Smooth muscle cell of the umbilical artery (primary cell): ENCODE measurements around the gene TNFRSF18. TPM values are rescaled to one million over a fixed set of nuclear protein-coding genes. Genes with fewer than 3 reads are reported as not detected.

Experiments
- total RNA-seq: library from RNA; depleted of rRNA; stranded (reverse); fragments of >200 nt; gene quantifications from 2 replicates; pipeline ENCODE4 v1.2.3, GENCODE V29; 2014

Gene TNFRSF18, protein sequence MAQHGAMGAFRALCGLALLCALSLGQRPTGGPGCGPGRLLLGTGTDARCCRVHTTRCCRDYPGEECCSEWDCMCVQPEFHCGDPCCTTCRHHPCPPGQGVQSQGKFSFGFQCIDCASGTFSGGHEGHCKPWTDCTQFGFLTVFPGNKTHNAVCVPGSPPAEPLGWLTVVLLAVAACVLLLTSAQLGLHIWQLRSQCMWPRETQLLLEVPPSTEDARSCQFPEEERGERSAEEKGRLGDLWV
- total RNA-seq: not detected in 2 replicates

DNA sequence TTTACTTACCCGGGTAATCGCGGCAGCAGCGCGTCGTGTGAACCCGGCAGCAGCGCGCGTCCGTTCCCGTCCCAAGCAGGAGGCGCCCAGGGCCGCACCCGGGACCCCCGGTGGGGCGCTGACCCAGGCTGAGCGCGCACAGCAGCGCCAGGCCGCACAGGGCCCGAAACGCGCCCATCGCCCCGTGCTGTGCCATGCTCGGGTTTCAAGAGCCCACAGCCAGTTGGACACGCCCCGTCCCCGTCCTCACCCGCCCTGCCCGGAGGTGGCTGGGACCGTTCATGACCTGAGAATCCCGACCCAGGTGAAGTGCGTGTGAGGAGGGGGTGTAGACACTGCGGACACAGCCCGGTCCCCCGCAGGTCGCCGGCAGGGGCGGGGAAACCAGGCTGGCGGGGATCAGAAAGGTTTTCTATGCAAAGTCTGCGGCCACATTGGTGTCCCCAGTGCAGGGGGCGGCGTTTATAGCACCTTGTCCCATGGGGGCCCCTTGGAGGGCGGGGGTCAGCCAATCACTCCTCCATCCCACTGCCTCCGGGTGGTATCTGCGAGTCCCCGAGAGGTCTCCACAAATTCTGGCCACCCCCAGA, at the start of gene TNFRSF18:
Gene TNFRSF18, minus strand, starts transcription at position 217 of the 590 bp plus-strand sequence. Its CDS starts 21 bp downstream, at position 196.

DNA sequence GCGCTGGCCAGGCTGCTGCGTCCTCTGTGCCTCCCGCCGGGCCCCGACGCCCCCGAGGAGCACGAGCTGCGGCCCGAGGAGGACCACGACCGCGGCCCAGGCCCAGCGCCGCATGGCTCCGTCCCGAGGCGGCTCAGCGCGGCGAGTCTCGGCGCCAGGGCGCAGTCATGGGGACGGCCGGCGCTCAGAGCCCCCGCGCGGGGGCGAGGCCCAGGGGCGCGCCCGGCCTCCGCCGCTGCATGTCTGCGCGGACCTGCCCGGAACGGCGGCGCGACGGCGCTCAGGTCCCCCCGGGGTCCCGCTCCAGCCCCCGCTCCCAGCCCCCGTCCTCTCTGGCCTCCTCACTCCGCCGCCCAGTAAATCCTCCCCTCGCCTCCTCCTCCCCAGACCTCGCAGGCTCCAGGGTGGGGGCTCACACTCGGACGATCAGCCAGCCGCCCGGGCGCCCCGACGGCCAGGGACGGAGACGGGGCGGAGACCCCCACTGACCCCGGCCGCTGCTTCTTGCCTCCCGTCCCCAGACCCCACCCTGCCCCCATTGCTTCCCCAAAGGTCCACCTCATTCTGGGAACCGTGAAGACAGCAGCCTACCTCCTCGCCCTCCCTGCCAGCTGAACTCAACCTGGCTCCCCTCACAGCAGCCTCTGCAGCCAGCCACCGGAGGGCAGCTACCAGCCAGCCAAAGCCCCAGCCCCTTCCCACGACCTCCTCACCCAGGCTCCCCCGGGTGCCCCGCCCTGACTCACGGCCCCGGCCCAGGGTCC, 40.4 kb upstream of the TNFRSF18 start, which contains the start of gene C1QTNF12:
Gene C1QTNF12, minus strand, starts transcription at position 146 of the 764 bp plus-strand sequence. Its CDS starts 32 bp downstream, at position 114.

DNA sequence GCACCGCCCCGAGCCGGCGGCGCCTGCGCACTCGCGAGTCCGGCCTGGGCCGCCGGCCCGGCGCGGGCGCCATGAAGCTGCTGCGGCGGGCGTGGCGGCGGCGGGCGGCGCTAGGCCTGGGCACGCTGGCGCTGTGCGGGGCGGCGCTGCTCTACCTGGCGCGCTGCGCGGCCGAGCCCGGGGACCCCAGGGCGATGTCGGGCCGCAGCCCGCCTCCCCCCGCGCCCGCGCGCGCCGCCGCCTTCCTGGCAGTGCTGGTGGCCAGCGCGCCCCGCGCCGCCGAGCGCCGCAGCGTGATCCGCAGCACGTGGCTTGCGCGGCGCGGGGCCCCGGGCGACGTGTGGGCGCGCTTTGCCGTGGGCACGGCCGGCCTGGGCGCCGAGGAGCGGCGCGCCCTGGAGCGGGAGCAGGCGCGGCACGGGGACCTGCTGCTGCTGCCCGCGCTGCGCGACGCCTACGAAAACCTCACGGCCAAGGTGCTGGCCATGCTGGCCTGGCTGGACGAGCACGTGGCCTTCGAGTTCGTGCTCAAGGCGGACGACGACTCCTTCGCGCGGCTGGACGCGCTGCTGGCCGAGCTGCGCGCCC, 25.9 kb upstream of the TNFRSF18 start, which contains the start of gene B3GALT6:
Gene B3GALT6, plus strand, starts transcription at position 30 of the 588 bp plus-strand sequence. Its CDS starts 42 bp downstream, at position 72.

DNA sequence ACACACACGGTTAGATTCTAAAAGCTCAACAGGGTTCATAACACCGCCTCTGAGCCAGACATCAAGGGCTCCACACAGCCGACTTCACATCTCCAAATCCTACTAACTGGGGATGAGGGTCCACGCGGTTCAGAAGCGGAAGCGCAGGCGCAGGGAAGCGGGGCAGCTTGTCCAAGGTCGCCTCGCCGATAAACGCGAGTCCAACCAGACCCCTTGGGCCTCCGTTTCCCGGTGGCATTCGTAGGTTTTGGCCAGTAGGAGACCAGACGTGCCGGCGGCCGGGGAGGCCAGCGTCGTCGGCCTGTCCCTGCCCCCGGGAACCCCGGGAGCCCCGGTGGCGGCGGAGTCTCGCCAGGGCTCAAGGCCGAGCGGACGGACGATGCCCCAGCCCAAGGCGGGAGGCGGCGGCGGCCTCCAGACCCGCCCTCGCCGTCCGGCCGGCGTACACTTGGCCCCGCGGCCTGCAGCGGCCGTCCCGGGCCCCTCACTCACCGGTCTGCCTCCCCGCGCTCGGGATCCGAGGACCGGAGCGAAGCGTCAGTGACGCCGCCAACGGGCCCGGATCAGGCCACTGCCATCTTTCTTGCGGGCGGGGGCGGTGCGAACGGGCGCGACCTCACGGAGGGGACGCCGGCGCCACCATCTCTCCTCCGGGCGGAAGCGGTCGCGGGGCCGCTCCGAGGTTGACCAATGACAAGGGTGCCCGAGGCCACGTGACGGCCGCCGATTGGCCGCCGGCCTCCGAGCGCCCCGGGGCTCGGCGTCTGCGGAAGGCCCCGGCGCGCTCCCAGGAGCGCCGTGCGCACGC, 25.2 kb upstream of the TNFRSF18 start, which contains the start of gene SDF4:
Gene SDF4, minus strand, starts transcription at position 602 of the 808 bp plus-strand sequence. CDS start 3,229 bp downstream, outside the sequence.

DNA sequence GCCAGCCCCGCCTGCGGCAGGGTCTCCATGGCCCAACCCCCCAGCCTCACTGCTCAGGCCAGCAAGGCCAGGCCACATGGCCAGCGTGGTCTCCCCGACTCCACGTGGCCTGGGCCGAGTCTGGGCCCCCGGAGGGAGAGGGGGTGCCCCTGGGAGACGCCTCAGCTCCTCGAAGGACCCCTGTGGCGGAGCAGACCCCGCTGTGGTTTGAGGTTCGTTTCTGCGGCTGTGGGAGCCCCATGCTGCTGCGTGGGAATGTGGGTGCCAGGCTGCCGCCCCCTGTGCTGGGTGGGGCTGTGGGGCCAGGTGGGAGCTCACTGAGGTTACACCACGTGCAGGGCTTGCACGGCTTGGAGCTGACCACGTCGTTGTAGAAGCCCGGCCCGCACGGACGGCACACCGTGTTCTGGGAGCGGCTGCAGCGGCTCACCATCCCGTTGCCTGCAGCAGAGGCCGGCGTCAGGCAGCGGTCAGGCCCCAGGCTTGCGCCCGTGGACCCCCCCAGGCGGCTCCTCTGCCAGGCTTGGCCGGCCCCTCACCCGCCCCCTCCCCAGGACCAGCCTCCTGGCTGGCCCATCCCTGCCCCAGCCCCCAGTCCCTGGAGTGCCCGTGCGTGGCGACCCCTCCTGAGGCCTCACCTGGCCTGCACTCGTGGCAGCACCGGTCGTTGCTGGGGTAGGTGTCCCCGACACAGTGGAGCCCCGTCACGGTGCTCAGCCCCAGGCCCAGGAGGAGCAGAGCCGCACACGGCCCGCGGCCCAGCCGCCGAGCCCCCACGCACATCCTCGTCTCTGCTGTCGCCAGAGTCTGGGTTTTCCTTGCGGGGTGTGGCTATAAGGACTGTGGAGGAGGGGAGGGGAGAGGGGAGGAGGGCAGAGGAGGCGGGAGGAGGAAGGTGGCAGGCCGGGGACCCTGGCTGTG, 7.2 kb upstream of the TNFRSF18 start, which contains the start of gene TNFRSF4:
Gene TNFRSF4, minus strand, starts transcription at position 809 of the 921 bp plus-strand sequence. Its CDS starts 26 bp downstream, at position 783.

DNA sequence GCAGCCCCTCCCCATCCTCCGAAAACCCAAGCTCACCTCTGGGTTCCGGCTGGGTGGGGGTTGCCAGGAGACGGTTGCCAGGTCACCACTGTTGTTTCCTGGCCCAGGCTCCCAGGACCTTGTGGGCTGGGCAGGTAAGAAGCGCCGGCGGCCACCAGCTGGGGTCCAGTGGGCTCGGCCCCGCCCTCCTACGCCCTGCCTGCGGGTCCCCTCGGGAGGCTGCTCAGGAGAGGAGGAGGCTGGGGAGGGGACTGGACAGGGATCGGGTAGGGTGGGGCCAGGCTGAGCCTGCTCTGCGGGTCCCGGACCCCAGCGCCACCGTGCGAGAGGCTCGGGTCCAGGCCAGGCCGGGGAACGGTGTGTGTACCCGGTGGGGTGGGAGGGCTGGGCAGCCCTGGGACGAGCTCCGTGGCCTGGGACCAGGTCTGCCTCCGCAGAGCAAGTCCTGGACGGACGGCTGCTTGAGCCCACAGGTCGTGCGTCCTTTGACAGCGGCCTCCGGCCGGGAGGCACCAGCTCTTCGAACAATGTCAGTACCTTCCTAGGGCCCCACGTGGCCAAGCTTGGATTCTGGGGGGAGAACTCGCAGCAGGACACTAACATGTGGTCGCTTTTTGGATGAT, 32.5 kb downstream of the TNFRSF18 start, which contains the start of gene TTLL10:
Gene TTLL10, plus strand, starts transcription at position 88 of the 623 bp plus-strand sequence. CDS start 5,336 bp downstream, outside the sequence.

Other genes with a start within 250 kb of the TNFRSF18 start
- 71.0 and 115 TPM in 2 replicates for gene NOC2L, start 247.3 kb downstream of the TNFRSF18 start, total RNA-seq
- gene KLHL17, start 246.0 kb downstream of the TNFRSF18 start, total RNA-seq: 9.2 and 14.8 TPM in 2 replicates
- gene PLEKHN1, start 240.1 kb downstream of the TNFRSF18 start, total RNA-seq: under 0.01 and 1.8 TPM in 2 replicates
- gene PERM1, start 224.5 kb downstream of the TNFRSF18 start, total RNA-seq: not detected in 2 replicates
- 6.2 and 7.9 TPM in 2 replicates for gene HES4, start 206.5 kb downstream of the TNFRSF18 start, total RNA-seq
- gene ISG15, start 193.1 kb downstream of the TNFRSF18 start, total RNA-seq: 68.3 and 107 TPM in 2 replicates
- gene AGRN, start 186.5 kb downstream of the TNFRSF18 start, total RNA-seq: 96.2 and 197 TPM in 2 replicates
- not detected in 2 replicates for gene RNF223, start 132.3 kb downstream of the TNFRSF18 start, total RNA-seq
- gene C1orf159, start 90.5 kb downstream of the TNFRSF18 start, total RNA-seq: 4.8 and 7.1 TPM in 2 replicates
- gene TTLL10, start 32.7 kb downstream of the TNFRSF18 start, total RNA-seq: not detected in 2 replicates
- gene TNFRSF4, start 7.6 kb upstream of the TNFRSF18 start, total RNA-seq: under 0.01 and 0.14 TPM in 2 replicates
- gene SDF4, start 25.4 kb upstream of the TNFRSF18 start, total RNA-seq: 190 and 205 TPM in 2 replicates
- gene B3GALT6, start 25.6 kb upstream of the TNFRSF18 start, total RNA-seq: 32.1 and 37.1 TPM in 2 replicates
- gene C1QTNF12, start 40.1 kb upstream of the TNFRSF18 start, total RNA-seq: 0.92 and 1.5 TPM in 2 replicates
- gene UBE2J2, start 67.3 kb upstream of the TNFRSF18 start, total RNA-seq: 33.9 and 43.6 TPM in 2 replicates
- gene SCNN1D, start 73.8 kb upstream of the TNFRSF18 start, total RNA-seq: 1.2 and 2.3 TPM in 2 replicates
- gene ACAP3, start 101.3 kb upstream of the TNFRSF18 start, total RNA-seq: 52.6 and 71.8 TPM in 2 replicates
- gene PUSL1, start 102.0 kb upstream of the TNFRSF18 start, total RNA-seq: 16.9 and 17.8 TPM in 2 replicates
- gene INTS11, start 118.1 kb upstream of the TNFRSF18 start, total RNA-seq: 41.9 and 59.4 TPM in 2 replicates
- gene CPTP, start 118.2 kb upstream of the TNFRSF18 start, total RNA-seq: 8.0 and 12.5 TPM in 2 replicates
- gene TAS1R3, start 124.7 kb upstream of the TNFRSF18 start, total RNA-seq: 0.23 and 0.30 TPM in 2 replicates
- gene DVL1, start 142.8 kb upstream of the TNFRSF18 start, total RNA-seq: 65.0 and 105 TPM in 2 replicates
- gene MXRA8, start 152.0 kb upstream of the TNFRSF18 start, total RNA-seq: 172 and 187 TPM in 2 replicates
- gene AURKAIP1, start 168.6 kb upstream of the TNFRSF18 start, total RNA-seq: 52.6 and 85.8 TPM in 2 replicates
- gene CCNL2, start 192.7 kb upstream of the TNFRSF18 start, total RNA-seq: 189 and 195 TPM in 2 replicates
- gene MRPL20, start 200.7 kb upstream of the TNFRSF18 start, total RNA-seq: 53.1 and 68.6 TPM in 2 replicates
- 0.18 and 0.30 TPM in 2 replicates for gene ANKRD65, start 214.7 kb upstream of the TNFRSF18 start, total RNA-seq
- gene VWA1, start 229.1 kb upstream of the TNFRSF18 start, total RNA-seq: 10.4 and 13.1 TPM in 2 replicates
- gene ATAD3C, start 243.1 kb upstream of the TNFRSF18 start, total RNA-seq: 0.09 TPM in 1 of 2 replicates, not detected in the other